ENCODE measurements around the gene FGD5.

The FGD5 gene

DNA sequence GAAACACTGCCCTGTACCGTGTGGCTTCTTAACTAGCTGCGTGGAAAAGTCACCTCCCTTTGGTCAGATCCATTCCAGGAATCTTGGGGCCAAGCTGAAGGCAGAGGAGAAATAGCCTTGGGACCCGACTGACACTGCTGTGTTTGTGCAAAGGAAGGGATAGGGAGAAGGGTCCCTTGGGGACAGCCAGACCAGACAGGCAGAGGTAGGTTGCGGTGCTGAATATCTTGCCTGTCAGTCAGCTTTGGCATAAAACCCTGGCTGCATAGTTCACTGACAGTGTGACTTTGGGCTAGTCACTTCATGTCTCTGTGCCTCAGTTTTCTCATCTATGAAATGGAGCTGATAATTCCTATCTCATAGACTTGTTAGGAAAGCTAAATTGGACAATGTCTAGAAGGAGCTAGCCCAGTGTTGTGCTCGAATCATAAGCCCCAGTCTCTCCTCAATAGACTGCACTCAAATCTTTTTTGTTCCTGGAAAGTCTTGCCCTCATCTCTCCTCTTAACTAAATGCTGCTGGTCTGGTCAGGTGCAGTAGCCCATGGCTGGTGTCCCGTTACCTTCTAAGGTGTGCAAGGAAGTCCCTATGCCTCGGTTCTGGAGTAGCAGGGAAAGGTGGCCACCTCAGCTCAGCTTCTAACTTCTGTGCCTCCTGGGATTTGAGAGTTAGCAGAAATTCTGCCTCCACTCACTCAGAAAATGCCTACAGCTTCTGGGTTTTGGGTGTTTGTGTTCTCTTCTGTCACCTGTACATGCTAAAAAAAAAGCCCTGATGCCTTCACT lies 25.8 kb downstream of the FGD5 start:
- H3K36me3 Mint-ChIP-seq: no peaks in the 10 kb centered on the region
- H3K9me3 Mint-ChIP-seq (ENCODE audit: low read depth): no peaks in the 10 kb centered on the region
- no peak overlapping the region for H3K27ac Mint-ChIP-seq
- peaks cover 3% of the 10 kb centered on the region for H3K4me1 Mint-ChIP-seq (ENCODE audit: low read depth)
- no peaks in the 10 kb centered on the region for H3K27me3 Mint-ChIP-seq
- H3K4me3 Mint-ChIP-seq: no peak overlapping the region

DNA sequence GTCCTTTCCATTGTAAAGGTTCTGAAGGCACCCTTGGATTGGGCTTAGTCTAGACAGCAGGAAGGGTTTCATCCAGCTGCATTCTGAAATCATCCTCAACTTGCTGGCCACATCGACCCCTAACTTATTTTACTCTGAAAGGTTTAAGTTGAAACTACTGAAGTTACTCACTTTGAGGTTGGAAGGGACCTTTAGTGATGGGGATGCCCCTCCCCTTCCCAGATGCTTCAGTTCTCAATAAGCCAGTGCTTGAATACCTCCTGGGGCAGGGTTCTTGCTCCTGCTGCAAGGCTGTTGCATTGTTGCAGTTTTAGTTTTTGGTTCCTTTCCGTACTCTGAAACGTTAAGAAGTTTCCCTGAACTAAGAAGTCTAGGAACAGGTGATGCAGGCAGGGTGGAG lies 26.4 kb downstream of the FGD5 start:
- Mint-ChIP-seq H3K36me3 (no peaks in the 10 kb centered on the region), H3K27me3 (no peaks in the 10 kb centered on the region), H3K4me3 (no peak overlapping the region), H3K9me3 (ENCODE audit: low read depth) (no peaks in the 10 kb centered on the region), H3K27ac (no peak overlapping the region), H3K4me1 (ENCODE audit: low read depth) (peaks cover 3% of the 10 kb centered on the region)

DNA sequence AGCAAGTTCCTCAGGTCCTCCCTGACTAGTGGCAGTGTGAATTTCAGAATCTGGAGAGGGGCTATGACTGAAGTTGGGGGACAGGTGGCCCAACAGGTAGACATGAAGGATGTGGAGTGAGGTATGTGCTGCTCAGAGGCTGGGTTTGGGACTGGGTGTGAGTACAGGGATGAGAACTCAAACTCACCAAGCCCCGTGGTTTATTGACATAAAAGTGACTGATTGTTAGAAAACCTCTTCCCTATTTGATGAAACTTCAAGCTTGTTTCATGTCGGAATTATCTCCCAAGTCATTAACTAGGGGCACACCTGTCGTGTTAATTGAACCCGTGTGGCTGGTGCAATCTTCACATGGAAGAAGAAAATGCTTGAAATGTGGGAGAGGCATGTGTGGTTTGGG lies 27.1 kb downstream of the FGD5 start:
- no peaks in the 10 kb centered on the region for H3K27me3 Mint-ChIP-seq
- H3K27ac Mint-ChIP-seq: no peak overlapping the region
- no peaks in the 10 kb centered on the region for H3K9me3 Mint-ChIP-seq (ENCODE audit: low read depth)
- peaks cover 3% of the 10 kb centered on the region for H3K4me1 Mint-ChIP-seq (ENCODE audit: low read depth)
- H3K36me3 Mint-ChIP-seq: no peaks in the 10 kb centered on the region
- H3K4me3 Mint-ChIP-seq: no peak overlapping the region

DNA sequence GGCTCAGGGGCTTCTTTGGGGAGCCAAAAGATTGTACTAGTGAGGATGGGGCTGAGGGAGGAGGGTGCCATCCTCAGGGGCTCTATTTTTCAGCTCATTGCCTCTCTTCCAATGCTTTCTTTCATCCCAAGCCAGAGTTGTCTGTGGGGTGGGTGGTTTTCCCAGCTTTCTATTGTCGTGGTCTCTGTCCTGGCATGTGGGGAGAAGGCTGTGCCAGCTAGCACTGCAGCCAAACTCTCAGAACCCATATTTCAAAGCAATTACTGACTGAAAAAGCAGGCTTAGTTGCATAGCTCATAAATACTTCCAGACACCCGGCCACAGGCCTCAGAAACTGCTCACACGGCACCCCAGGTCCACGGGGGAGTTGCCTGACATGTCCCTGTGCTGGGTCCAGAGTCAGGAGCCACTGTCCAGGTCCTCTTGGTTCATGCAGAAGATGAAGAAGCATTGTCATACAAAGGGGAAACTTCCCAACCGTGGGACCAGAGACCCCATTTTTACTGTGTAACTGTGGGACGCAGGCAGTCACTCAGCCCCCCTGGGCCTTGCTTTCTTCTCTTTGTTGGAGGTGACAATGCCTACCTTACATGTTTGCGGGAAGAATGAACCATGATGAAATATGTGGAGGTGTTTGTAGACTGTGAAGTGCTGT lies 27.6 kb downstream of the FGD5 start:
- Mint-ChIP-seq H3K36me3 (no peaks in the 10 kb centered on the region), H3K9me3 (ENCODE audit: low read depth) (no peaks in the 10 kb centered on the region), H3K27me3 (no peaks in the 10 kb centered on the region), H3K4me1 (ENCODE audit: low read depth) (peaks cover 3% of the 10 kb centered on the region), H3K4me3 (no peak overlapping the region), H3K27ac (no peak overlapping the region)

DNA sequence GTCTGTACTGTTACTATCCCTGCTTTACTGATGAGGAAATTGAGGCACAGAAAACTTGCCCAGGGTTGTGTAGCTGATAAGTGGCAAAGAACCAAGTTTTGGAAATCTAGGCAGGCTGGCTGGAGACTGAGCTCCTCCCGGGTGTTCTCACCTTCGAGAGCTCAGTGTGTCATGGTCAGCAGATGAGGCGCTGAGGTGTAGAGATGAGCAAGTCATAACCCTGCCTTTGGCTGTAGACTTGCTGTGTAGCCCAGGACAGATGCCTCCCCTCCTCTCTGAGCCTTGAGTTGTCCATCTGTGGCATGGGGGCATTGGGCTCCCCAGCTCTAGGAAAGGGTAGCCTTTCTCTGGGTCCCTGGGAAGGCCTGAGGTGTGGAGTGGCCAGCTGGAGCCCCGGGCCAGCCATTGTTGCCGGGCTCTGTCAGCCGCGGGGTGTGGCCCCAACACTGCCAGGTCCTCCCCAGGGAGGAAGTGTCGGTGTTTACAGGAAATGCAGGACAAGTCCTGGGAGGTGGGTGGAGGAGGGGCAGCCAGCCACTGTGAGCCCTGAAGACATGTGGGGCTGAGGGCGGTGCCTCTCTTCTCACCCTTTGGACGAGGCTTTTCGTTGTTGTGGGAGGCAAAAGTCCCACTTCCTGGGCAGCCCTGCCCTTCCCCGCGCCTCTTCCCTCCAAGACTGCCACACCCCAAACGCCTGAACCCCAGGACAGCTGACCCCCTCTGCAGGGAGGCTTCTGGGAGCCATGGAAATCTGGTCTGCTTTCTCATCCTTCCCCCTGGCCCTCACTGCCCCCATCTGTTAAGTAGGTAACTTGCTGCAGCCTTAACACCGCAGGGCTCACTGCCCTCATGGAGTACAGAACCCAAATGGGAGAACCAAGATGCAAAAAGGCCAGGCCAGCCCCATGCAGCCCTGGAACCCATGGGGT lies 29.1 kb downstream of the FGD5 start:
- Mint-ChIP-seq H3K4me1 (ENCODE audit: low read depth) (peaks cover 3% of the 10 kb centered on the region), H3K27me3 (no peaks in the 10 kb centered on the region), H3K4me3 (no peak overlapping the region), H3K36me3 (no peaks in the 10 kb centered on the region), H3K27ac (no peak overlapping the region), H3K9me3 (ENCODE audit: low read depth) (no peaks in the 10 kb centered on the region)

DNA sequence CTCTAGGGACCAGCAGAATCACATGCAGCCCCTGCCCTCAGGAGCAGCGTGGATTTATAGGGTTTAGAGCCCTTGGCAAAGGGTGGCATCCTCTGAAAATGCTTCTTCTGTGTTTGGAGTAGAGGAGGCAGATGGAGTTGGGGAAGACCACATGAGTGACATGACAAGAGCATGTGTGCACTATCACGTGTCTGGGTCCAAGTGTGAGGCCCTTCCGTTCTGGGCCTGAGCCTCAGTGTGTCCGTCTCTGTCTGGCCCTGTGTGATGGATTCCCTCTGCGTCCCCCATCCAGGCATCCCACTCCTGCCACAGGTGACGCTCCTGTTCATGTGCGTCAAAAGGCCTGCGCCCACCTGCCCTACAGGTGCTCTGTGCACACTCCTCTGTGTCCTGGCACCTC lies 30.1 kb downstream of the FGD5 start:
- Mint-ChIP-seq H3K4me3 (no peak overlapping the region), H3K9me3 (ENCODE audit: low read depth) (no peaks in the 10 kb centered on the region), H3K27me3 (no peaks in the 10 kb centered on the region), H3K27ac (no peak overlapping the region), H3K36me3 (no peaks in the 10 kb centered on the region), H3K4me1 (ENCODE audit: low read depth) (peaks cover 3% of the 10 kb centered on the region)

DNA sequence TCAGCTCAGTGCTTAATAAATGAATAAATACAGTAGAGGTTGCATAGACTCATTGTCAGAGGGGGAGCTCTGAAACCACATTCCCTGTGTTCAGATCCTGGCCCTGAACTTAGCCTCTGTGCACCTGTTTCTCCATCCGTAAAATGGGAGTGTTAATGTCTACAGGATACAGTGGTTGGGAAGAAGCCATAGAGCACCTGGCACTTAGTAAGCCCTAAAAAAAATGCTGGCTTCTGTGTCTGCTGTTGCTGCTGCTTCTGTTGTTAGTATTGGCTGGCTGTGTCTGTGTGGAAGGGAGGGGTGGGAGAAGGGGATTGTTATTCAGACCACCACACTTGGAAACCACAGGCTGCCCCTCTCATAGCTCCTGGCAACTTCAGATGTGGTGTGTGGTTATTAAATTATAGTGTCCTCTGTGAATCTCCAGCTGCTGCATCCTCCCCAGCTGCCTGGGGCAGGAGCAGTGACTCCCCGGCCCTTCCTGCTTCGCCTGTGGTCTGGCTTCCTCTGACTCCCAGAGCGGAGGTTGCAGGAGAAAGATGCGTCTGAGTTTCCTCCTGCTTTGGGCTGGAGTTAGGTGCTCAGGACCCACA lies 31.0 kb downstream of the FGD5 start:
- Mint-ChIP-seq H3K9me3 (ENCODE audit: low read depth) (no peaks in the 10 kb centered on the region), H3K4me1 (ENCODE audit: low read depth) (peaks cover 3% of the 10 kb centered on the region), H3K27ac (no peak overlapping the region), H3K4me3 (no peak overlapping the region), H3K36me3 (no peaks in the 10 kb centered on the region), H3K27me3 (no peaks in the 10 kb centered on the region)

DNA sequence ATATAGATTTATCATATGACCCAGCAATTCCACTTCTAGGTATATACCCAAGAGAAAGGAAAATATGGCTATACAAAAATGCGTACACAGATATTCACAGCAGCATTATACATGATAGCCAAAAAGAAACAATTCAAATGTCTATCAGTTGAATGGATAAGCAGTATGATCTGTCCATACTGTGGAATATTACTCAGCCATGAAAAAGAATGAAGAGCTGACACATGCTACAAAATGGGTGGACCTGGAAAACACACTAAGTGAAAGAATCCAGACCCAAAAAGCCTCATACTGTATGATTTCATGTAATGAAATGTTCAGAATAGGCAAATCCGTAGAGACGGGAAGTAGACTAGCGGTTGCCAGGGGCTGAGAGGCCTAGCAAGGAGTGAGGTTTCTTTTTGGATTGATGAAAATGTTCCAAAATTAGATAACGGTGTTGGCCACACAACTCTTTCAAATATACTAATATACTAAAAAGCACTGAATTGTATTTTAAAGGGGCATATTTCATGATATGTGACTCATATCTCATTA lies 33.4 kb downstream of the FGD5 start:
- Mint-ChIP-seq H3K27ac (no peak overlapping the region), H3K4me1 (ENCODE audit: low read depth) (peaks cover 3% of the 10 kb centered on the region)

DNA sequence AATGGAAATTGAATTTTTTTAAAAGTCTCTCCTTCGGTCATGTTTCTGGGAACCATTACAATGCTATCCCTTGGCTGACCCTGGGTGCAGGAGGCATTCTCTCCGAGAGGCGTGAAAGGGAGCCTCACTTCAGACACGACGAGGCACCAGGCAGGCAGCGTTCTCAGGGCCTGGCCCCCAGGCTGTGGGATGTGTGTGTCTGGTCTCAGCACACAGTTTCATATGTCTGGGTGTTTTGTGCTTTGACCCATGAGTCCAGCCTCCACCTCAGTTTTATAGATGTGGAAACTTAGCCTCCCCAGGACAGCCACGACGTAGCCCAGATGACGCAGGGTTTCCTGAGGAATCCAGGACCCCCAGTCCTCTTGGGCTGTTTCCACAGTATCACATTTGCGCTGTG lies 34.0 kb downstream of the FGD5 start:
- Mint-ChIP-seq H3K36me3 (no peaks in the 10 kb centered on the region), H3K4me1 (ENCODE audit: low read depth) (no peaks in the 10 kb centered on the region), H3K4me3 (no peak overlapping the region), H3K27ac (no peak overlapping the region), H3K27me3 (no peaks in the 10 kb centered on the region), H3K9me3 (ENCODE audit: low read depth) (no peaks in the 10 kb centered on the region)

More for the DNA sequence above, 33.4 kb downstream of the FGD5 start:
- no peaks in the 10 kb centered on the region for H3K27me3 Mint-ChIP-seq
- H3K9me3 Mint-ChIP-seq (ENCODE audit: low read depth): no peaks in the 10 kb centered on the region
- no peaks in the 10 kb centered on the region for H3K36me3 Mint-ChIP-seq
- H3K4me3 Mint-ChIP-seq: no peak overlapping the region

DNA sequence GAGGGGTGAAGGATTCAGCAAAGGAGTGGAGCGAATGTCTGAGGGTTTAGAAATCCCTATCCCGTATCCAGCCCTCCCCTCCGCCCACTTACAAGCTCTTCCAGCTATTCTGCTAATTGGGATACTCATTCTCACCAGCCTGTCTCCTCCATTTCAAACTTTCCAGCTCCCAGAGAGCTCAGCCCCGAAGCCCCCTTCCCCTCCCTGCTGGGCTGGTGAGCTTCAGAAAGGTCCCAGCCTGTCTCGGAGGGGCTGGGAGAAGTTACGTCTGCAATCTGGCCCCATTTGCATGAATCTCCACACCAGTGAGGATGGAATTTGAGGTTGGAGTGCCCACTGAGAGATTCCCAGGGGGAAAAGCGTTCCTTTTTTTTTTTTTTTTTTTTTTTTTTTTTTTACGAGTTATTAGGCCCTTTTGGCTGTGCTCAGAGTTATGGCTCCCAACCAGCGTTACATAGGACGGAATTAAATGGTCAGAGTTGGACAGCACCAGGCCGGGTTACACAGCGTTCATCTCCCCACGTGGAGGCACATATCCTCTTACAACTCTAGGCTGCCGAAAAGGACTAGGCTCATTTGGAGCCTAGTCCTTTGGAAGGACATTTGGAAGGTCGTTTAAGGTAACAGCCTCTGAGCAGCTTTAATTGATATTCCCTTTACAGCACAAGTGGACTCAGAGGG lies 34.6 kb downstream of the FGD5 start:
- Mint-ChIP-seq H3K9me3 (ENCODE audit: low read depth) (no peaks in the 10 kb centered on the region), H3K27me3 (no peaks in the 10 kb centered on the region), H3K36me3 (no peaks in the 10 kb centered on the region), H3K4me1 (ENCODE audit: low read depth) (no peaks in the 10 kb centered on the region), H3K27ac (no peak overlapping the region), H3K4me3 (no peak overlapping the region)

DNA sequence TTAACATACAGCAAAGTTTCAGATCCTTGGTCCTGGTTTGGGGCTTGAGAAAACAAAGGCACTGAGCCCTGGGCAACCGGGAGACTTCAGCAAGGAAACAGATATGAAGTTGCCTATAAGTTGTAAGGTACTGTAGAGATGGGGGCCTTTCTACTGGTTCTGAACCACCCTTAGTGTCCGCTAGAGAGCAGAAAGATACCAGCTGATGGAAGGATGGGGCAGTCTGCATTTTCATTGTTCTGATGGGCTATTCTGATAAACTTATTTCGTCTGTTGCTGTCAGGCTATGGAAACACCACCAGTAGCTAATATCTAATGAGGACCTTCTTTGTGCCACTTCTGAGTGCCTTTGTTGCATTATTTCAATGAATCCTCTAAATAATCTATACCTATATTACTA lies 38.7 kb downstream of the FGD5 start:
- no peaks in the 10 kb centered on the region for H3K4me1 Mint-ChIP-seq (ENCODE audit: low read depth)
- no peaks in the 10 kb centered on the region for H3K9me3 Mint-ChIP-seq (ENCODE audit: low read depth)
- no peak overlapping the region for H3K4me3 Mint-ChIP-seq
- no peak overlapping the region for H3K27ac Mint-ChIP-seq
- H3K27me3 Mint-ChIP-seq: no peaks in the 10 kb centered on the region
- no peaks in the 10 kb centered on the region for H3K36me3 Mint-ChIP-seq

DNA sequence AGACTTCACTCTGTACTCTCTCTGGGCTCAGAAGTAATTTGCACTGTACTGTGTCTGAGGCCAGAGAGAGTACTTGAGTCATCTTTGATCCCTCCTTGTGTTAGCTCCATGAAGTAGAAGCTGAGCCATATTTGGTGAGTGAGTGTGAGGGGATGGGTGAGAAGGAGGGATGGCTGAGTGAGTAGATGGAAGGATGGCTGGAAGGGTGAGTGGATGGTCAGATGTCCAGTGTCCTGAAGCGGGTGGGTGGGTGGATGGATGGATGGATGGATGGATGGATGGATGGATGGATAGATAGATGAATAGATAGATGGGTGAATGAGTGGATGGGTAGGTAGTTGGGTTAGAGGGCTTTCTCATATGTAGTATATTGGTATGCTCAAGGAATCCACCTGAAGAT lies 39.3 kb downstream of the FGD5 start:
- H3K4me1 Mint-ChIP-seq (ENCODE audit: low read depth): no peaks in the 10 kb centered on the region
- no peak overlapping the region for H3K27ac Mint-ChIP-seq
- H3K9me3 Mint-ChIP-seq (ENCODE audit: low read depth): no peaks in the 10 kb centered on the region
- no peak overlapping the region for H3K4me3 Mint-ChIP-seq
- no peaks in the 10 kb centered on the region for H3K36me3 Mint-ChIP-seq
- no peaks in the 10 kb centered on the region for H3K27me3 Mint-ChIP-seq

DNA sequence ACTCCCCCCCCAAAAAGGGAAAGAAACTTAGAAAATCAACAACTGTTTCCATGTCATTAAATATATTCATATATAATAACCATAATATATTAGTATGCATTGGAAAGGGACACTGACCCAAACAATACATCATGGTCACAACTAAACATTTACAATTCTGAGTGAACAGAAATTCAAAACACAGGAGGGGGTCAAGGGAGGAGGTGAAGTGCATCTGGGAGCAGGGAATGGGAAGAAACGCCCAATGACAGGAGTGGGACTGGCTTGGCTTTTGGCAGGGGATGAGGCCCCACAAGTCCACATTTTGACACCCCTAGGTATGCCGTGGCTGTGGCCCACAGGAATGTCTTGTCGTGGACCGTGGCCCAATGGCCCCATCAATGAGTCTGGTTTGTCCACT lies 41.1 kb downstream of the FGD5 start:
- Mint-ChIP-seq H3K4me3 (no peak overlapping the region), H3K9me3 (ENCODE audit: low read depth) (no peaks in the 10 kb centered on the region), H3K4me1 (ENCODE audit: low read depth) (no peaks in the 10 kb centered on the region), H3K27ac (no peak overlapping the region), H3K27me3 (no peaks in the 10 kb centered on the region), H3K36me3 (no peaks in the 10 kb centered on the region)

DNA sequence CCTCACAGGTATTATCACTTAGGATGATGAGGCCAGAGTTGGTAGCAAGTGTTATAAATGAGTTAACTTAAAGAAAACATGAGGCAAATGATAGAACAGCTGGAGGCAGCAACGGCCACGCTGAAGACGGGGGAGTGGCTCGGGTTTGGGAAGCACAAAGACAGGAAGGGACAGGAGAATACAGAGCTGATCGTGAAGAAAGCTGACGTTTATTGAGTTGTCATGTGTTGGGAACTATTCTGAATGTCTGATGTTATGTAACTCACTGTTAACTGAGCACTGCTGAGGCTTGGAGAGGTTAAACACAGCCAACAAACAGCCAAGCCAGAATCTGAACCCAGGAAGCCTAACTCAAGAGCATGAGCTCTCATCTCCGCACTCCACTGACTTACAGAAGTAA lies 42.3 kb downstream of the FGD5 start:
- no peak overlapping the region for H3K27ac Mint-ChIP-seq
- no peaks in the 10 kb centered on the region for H3K36me3 Mint-ChIP-seq
- no peaks in the 10 kb centered on the region for H3K27me3 Mint-ChIP-seq
- no peak overlapping the region for H3K4me3 Mint-ChIP-seq
- H3K9me3 Mint-ChIP-seq (ENCODE audit: low read depth): no peaks in the 10 kb centered on the region
- no peaks in the 10 kb centered on the region for H3K4me1 Mint-ChIP-seq (ENCODE audit: low read depth)
